ENCODE results near the gene HAAO. TPM values are rescaled to one million over a fixed set of nuclear protein-coding genes. Genes with fewer than 3 reads are reported as not detected.
A peak's percentile ranks its signal among the peaks of the same experiment; 100 is the strongest.

The HAAO gene
- total RNA-seq, 1 donor from 2014 or later, result 8.5 TPM

DNA sequence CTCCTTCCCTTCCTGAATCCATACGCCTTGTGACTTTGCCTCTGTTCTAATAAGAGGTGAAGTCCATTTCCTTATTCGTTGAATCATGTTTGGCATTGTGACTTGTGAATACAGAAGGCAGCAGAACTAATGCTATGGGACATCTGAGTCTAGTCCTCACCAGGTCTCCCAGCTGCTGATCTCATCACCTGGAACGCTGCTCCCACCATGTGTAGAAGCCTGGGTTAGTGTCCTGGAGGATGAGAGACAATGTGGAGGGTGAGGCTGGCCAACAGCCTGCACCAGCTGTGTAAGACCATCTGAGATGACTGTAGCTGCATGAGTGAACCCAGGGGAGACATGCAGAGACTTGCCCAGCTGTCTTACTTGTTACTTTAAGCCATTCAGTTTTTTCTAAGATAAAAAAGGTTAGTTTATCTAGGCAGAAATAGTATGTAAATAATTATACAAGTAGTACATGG is 3.5 kb upstream of the HAAO start:
- no peak for TF ChIP-seq CTCF (IDR thresholded peaks at IDR 0.05)
- Mint-ChIP-seq H3K27me3 (ENCODE audit: low read depth) (no peaks in the 10 kb centered on the region), H3K4me3 (ENCODE audit: unreplicated experiment) (no peak overlapping the region), H3K9me3 (ENCODE audit: low read depth) (no peaks in the 10 kb centered on the region), H3K4me1 (ENCODE audit: low read depth) (peaks cover 56% of the 10 kb centered on the region), H3K36me3 (ENCODE audit: low read depth) (no peaks in the 10 kb centered on the region), H3K27ac (ENCODE audit: unreplicated experiment) (peak overlapping the region; percentile 85)
- no peak for DNase-seq (ENCODE audit: low spot score)

GRCh38 chr2:42795275-42795674 is 2.9 kb upstream of the HAAO start:
- Mint-ChIP-seq H3K9me3 (ENCODE audit: low read depth) (no peaks in the 10 kb centered on the region), H3K4me3 (ENCODE audit: unreplicated experiment) (no peak overlapping the region), H3K4me1 (ENCODE audit: low read depth) (peaks cover 53% of the 10 kb centered on the region), H3K27me3 (ENCODE audit: low read depth) (no peaks in the 10 kb centered on the region), H3K27ac (ENCODE audit: unreplicated experiment) (no peak overlapping the region), H3K36me3 (ENCODE audit: low read depth) (no peaks in the 10 kb centered on the region)
- DNase-seq (ENCODE audit: low spot score), result no peak
- no peak for TF ChIP-seq CTCF (IDR thresholded peaks at IDR 0.05)

DNA sequence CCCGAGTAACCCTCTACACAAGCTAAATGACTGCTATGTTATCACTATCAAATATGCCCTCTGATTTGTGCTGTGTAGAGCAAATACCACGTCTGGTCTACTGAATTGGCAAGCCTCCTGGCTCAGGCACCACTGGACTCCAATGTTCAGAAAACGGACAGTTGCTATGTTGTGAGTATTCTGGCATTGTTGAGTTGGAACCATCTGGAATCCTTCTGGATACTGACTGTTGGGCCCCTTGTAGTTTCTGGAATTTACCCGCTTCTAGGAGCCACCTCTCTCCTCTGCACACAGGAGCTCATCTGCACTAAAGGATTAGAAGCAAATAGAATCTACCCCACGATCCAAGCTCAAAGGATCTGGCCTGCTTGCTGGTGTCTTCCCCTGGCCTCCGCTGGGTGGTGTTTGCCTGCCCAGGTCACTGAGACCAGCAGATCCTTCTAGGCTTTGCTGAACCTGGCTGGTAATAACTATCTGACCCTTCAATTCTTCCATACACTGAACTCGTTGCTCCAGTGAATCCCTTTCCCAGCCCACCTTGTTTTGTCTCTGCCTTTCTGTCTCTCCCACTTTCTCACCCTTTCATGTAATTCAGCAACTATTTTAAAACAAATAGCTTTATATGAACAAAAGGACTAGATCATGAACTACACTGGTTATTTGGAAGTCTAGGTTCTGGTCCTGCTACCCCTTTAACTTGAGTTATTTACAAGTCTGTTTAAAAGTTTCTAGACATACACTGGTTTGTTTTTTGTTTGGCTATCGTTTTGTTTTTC is 2.1 kb upstream of the HAAO start:
- Mint-ChIP-seq H3K4me3 (ENCODE audit: unreplicated experiment) (no peak overlapping the region), H3K27ac (ENCODE audit: unreplicated experiment) (peak overlapping the region; percentile 97), H3K27me3 (ENCODE audit: low read depth) (no peaks in the 10 kb centered on the region), H3K36me3 (ENCODE audit: low read depth) (no peaks in the 10 kb centered on the region), H3K9me3 (ENCODE audit: low read depth) (no peaks in the 10 kb centered on the region), H3K4me1 (ENCODE audit: low read depth) (peaks cover 53% of the 10 kb centered on the region)
- TF ChIP-seq CTCF (IDR thresholded peaks at IDR 0.05), result peak; percentile 47
- no peak for DNase-seq (ENCODE audit: low spot score)

- H3K36me3 Mint-ChIP-seq (ENCODE audit: low read depth), result no peaks in the 10 kb centered on the region
- no peak for TF ChIP-seq CTCF (IDR thresholded peaks at IDR 0.05)
- no peaks in the 10 kb centered on the region for H3K9me3 Mint-ChIP-seq (ENCODE audit: low read depth)
- DNase-seq (ENCODE audit: low spot score), result no peak
- no peaks in the 10 kb centered on the region for H3K27me3 Mint-ChIP-seq (ENCODE audit: low read depth)
- H3K27ac Mint-ChIP-seq (ENCODE audit: unreplicated experiment), result peak overlapping the region; percentile 97
- peak overlapping the region; percentile 70 for H3K4me3 Mint-ChIP-seq (ENCODE audit: unreplicated experiment)
- peaks cover 53% of the 10 kb centered on the region for H3K4me1 Mint-ChIP-seq (ENCODE audit: low read depth)
These were observed 1.2 kb upstream of the HAAO start for GRCh38 chr2:42793334-42794270.

GRCh38 chr2:42792087-42792582 is 248 bp downstream of the HAAO start:
- TF ChIP-seq CTCF (IDR thresholded peaks at IDR 0.05), result no peak
- Mint-ChIP-seq H3K27me3 (ENCODE audit: low read depth) (no peaks in the 10 kb centered on the region), H3K36me3 (ENCODE audit: low read depth) (no peaks in the 10 kb centered on the region), H3K4me1 (ENCODE audit: low read depth) (peaks cover 53% of the 10 kb centered on the region), H3K4me3 (ENCODE audit: unreplicated experiment) (peak overlapping the region; percentile 70), H3K27ac (ENCODE audit: unreplicated experiment) (peak overlapping the region; percentile 89), H3K9me3 (ENCODE audit: low read depth) (no peaks in the 10 kb centered on the region)
- DNase-seq (ENCODE audit: low spot score), result no peak
